Uterus (tissue), 4 donors: ENCODE results near the gene SH3TC1. TPM values are rescaled to one million over a fixed set of nuclear protein-coding genes. Genes with fewer than 3 reads are reported as not detected.

ENCODE experiments used
- DNase-seq, 2 donors: peaks; one replicate each; pipeline ENCODE4 v3.0.0-alpha.2; 2019 to 2020
- H3K27ac ChIP-seq, 2 donors: fragments of 200-600 bp; sonication (generic); 1 replicate in 1 of 2; 2 replicates in 1 of 2; pipeline ENCODE4 v1.5.1; 2016 to 2018
- H3K27me3 ChIP-seq, 2 donors: fragments of 200-600 bp; sonication (generic); one replicate each; pipeline ENCODE4 v1.5.1; 2018 to 2019; ENCODE audit warnings: control low read depth in 1 of 2
- H3K36me3 ChIP-seq, 2 donors: fragments of 200-600 bp; sonication (generic); one replicate each; pipeline ENCODE4 v1.5.1; 2019; ENCODE audit warnings: control low read depth in 1 of 2
- H3K4me1 ChIP-seq, 2 donors: fragments of 200-600 bp; sonication (generic); one replicate each; pipeline ENCODE4 v1.5.1; 2018 to 2019; ENCODE audit warnings: control low read depth in 1 of 2
- H3K4me3 ChIP-seq, 2 donors: fragments of 200-600 bp; sonication (generic); 1 replicate in 1 of 2; 2 replicates in 1 of 2; pipeline ENCODE4 v1.5.1; 2018 to 2019; ENCODE audit warnings: mild to moderate bottlenecking in 1 of 2
- H3K9me3 ChIP-seq, 2 donors: fragments of 200-600 bp; sonication (generic); one replicate each; pipeline ENCODE4 v1.5.1; 2019; ENCODE audit warnings: control low read depth in 1 of 2
- POLR2A ChIP-seq, 2 donors: fragments of 450-650 bp; IDR thresholded peaks; one replicate each; pipeline ENCODE4 v1.6.1; 2016; ENCODE audit warnings: antibody characterized with exemption in 2 of 2, mild to moderate bottlenecking in 1 of 2, moderate library complexity in 1 of 2
- intact Hi-C: fragments of 100-400 bp; cut with DNase I; formaldehyde crosslinking; loops from one replicate; pipeline ENCODE4 v1.15.1; 2023; ENCODE audit warnings: low total_unique reads
- total RNA-seq, 4 donors: library from RNA; depleted of rRNA in 3 of 4; stranded (reverse); fragments of >200 nt in 3 of 4; gene quantifications; one replicate each; pipeline versions ENCODE4 v1.1.0 to v1.2.4, GENCODE V29; 2014 to 2023
- TF ChIP-seq, protein P1 (sequence below), 4 experiments: fragments of 200-600 bp in 2 of 4; fragments of 450-650 bp in 2 of 4; sonication (generic) in 2 of 4; IDR thresholded peaks; one replicate each; pipeline ENCODE4 v1.5.1; 2016 to 2019; ENCODE audit warnings: antibody characterized with exemption in 4 of 4, mild to moderate bottlenecking in 2 of 4, moderate library complexity in 1 of 4
- donor health status: DM: yes; HTN: yes; CAD: no.

Gene SH3TC1
- total RNA-seq, 4 donors from 2014 or later, result 5.1 to 16.4 (median 11.3) TPM

DNA sequence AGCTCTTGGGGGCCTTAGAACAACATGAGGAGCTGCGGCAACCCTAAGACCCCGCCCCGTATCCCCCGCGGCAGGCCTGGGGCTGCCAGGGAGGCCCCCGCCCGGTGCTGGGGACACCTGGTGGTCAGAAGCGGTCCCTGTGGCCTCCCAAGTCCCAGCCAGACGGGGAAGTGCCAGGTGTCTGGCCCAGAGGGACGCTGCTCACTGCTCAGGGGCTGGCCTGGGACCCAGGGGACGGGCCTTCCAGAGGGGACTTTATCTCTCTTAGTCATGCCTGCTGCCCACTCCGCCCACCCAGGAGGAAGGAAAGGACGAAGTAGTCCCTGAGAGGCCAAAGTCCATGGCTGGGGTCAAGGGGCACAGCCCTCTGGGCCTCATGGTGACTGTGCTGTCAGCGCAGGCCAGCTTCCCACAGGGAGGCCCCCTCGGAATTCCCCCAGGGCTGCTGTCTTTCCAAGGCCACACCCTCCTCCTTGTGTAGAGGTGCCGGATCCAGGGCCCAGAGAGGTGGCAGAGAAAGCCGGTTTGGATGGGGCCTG is 39.5 kb downstream of the SH3TC1 start:
- intact Hi-C loops, result no loop called here
- Histone ChIP-seq H3K9me3 (no peaks in the 10 kb centered on the region), H3K27me3 (no peaks in the 10 kb centered on the region), H3K36me3 (no peaks in the 10 kb centered on the region), H3K4me3 (no peak overlapping the region), H3K4me1 (peaks cover 0 to 3% of the 10 kb centered on the region in 2 donors), H3K27ac (no peak overlapping the region)
- no peak for DNase-seq
- TF ChIP-seq, protein P1, sequence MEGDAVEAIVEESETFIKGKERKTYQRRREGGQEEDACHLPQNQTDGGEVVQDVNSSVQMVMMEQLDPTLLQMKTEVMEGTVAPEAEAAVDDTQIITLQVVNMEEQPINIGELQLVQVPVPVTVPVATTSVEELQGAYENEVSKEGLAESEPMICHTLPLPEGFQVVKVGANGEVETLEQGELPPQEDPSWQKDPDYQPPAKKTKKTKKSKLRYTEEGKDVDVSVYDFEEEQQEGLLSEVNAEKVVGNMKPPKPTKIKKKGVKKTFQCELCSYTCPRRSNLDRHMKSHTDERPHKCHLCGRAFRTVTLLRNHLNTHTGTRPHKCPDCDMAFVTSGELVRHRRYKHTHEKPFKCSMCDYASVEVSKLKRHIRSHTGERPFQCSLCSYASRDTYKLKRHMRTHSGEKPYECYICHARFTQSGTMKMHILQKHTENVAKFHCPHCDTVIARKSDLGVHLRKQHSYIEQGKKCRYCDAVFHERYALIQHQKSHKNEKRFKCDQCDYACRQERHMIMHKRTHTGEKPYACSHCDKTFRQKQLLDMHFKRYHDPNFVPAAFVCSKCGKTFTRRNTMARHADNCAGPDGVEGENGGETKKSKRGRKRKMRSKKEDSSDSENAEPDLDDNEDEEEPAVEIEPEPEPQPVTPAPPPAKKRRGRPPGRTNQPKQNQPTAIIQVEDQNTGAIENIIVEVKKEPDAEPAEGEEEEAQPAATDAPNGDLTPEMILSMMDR (IDR thresholded peaks at IDR 0.05), result no peak
- TF ChIP-seq POLR2A (IDR thresholded peaks at IDR 0.05), result no peak

DNA sequence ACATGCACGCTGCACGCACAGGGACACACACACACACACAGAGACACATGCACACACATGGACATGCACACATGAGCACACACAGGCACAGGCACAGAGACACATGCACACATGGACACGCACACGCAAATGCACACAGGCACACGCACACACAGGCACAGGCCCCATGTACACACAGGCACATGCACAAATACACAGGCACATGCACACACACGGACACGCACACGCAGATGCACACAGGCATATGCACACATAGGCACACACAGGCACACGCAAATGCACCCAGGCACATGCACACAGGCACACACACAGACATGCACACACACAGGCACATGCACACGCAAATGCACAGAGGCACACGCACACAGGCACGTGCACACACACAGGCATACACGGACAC is 40.1 kb downstream of the SH3TC1 start:
- Histone ChIP-seq H3K9me3 (no peaks in the 10 kb centered on the region), H3K36me3 (no peaks in the 10 kb centered on the region), H3K27me3 (no peaks in the 10 kb centered on the region), H3K27ac (no peak overlapping the region), H3K4me3 (no peak overlapping the region), H3K4me1 (peaks cover 0 to 3% of the 10 kb centered on the region in 2 donors)
- intact Hi-C loops, result no loop called here
- no peak for DNase-seq
- TF ChIP-seq POLR2A (IDR thresholded peaks at IDR 0.05), result no peak
- TF ChIP-seq, protein P1 (IDR thresholded peaks at IDR 0.05), result no peak

DNA sequence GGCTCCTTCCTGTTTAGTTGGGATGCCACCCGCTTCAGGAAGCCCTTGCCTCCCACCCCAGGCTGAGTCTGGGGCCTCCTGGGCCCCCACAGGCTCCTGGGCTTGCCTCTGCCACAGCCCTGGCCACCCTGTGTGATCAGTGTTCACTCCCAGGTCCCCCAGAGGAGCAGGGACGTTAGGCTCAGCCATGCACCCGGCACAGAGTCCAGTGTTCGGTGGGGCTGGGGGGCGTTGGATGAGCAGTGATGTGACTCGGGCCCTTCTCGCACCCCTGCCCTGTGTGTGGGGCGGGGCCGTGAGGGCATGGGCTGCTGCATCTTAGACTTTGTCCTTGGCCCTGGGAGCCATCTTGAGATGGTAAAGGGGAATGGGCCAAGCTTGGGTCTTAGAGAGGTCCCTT is 40.6 kb downstream of the SH3TC1 start:
- Histone ChIP-seq H3K27me3 (no peaks in the 10 kb centered on the region), H3K9me3 (no peaks in the 10 kb centered on the region), H3K36me3 (no peaks in the 10 kb centered on the region), H3K4me3 (no peak overlapping the region), H3K27ac (no peak overlapping the region), H3K4me1 (peaks cover 0 to 3% of the 10 kb centered on the region in 2 donors)
- TF ChIP-seq POLR2A (IDR thresholded peaks at IDR 0.05), result no peak
- TF ChIP-seq, protein P1 (IDR thresholded peaks at IDR 0.05), result no peak
- DNase-seq, result no peak
- intact Hi-C loops, result no loop called here

DNA sequence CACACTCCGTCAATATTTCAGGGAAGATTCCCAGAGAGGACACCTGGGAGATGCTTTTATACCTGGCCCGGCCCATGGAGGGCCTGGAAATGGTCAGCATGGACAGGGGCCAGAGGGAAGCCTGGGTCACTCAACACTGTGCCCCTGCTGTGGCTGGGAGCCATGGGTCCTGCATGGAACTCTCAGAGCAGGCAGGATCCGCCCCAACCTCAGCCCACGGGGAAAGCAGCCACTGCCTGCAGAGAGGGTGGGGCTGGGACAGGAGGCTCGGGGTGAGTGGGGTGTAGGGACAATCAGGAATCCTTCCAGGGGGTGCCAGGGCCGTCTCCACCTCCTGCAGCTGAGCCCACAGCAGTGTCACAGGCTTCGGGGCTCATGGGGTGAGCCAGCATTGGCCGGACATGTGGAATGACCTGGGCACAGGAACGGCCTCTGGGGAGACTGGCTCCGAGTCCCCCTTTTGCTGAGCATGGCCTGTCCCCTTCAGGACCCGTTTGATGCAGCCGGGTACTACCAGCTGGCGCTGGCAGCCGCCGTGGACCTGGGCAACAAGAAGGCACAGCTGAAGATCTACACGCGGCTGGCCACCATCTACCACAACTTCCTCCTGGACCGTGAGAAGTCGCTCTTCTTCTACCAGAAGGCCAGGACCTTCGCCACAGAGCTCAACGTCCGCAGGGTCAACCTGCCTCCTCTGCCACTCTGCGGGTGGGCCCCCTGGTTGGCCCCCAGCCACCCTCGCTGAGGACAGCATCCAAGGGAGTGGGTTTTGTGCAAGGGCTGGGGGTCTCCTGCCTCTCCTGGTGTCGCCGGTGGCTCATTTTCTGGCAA is 41.3 kb downstream of the SH3TC1 start:
- no peak for DNase-seq
- H3K4me1 ChIP-seq, result peaks cover 0 to 3% of the 10 kb centered on the region in 2 donors
- H3K36me3 ChIP-seq, result no peaks in the 10 kb centered on the region
- no peak overlapping the region for H3K27ac ChIP-seq
- TF ChIP-seq, protein P1 (IDR thresholded peaks at IDR 0.05), result no peak
- no peak for TF ChIP-seq POLR2A (IDR thresholded peaks at IDR 0.05)
- H3K9me3 ChIP-seq, result no peaks in the 10 kb centered on the region
- H3K4me3 ChIP-seq, result no peak overlapping the region
- no peaks in the 10 kb centered on the region for H3K27me3 ChIP-seq
- intact Hi-C loops, result no loop called here

DNA sequence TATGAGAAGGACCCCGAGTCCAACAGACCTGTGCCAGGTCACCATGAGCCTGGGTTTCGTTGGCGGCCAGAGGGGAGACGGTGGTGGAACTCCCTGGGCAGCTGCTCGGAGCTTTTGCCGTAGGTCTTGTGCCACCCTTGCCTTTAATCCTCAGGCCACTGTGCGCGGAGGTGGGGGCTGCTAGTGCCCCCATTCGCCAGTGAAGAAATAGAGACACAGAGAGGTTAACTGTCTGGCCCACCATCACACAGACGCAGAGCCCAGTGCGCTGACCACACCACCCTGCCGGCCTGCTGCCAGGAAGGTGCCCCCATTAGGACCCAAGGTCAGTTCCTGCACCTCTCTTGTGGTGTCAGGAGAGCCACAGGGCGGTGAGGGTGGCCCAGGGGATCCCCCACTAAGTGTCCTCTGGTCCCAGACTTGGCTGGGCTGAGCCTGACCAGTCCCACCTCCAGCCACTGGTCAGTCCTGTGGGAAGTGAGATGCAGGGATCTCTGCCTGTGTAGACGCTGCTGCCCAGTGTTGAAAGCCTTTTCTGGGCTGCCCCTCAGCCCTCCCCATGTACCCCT is 42.2 kb downstream of the SH3TC1 start:
- Histone ChIP-seq H3K9me3 (no peaks in the 10 kb centered on the region), H3K27me3 (no peaks in the 10 kb centered on the region), H3K36me3 (no peaks in the 10 kb centered on the region), H3K4me1 (peaks cover 0 to 3% of the 10 kb centered on the region in 2 donors), H3K4me3 (no peak overlapping the region), H3K27ac (no peak overlapping the region)
- TF ChIP-seq, protein P1 (IDR thresholded peaks at IDR 0.05), result no peak
- TF ChIP-seq POLR2A (IDR thresholded peaks at IDR 0.05), result no peak
- intact Hi-C loops, result no loop called here
- no peak for DNase-seq
